ENCODE measurements around the gene SPATA17.
"Not testable (repeated sequence)": the region's sequence is repeated elsewhere in the genome, so short reads cannot be mapped to it uniquely, and the experiment has no call there.

SPATA17 gene, protein sequence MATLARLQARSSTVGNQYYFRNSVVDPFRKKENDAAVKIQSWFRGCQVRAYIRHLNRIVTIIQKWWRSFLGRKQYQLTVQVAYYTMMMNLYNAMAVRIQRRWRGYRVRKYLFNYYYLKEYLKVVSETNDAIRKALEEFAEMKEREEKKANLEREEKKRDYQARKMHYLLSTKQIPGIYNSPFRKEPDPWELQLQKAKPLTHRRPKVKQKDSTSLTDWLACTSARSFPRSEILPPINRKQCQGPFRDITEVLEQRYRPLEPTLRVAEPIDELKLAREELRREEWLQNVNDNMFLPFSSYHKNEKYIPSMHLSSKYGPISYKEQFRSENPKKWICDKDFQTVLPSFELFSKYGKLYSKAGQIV

DNA sequence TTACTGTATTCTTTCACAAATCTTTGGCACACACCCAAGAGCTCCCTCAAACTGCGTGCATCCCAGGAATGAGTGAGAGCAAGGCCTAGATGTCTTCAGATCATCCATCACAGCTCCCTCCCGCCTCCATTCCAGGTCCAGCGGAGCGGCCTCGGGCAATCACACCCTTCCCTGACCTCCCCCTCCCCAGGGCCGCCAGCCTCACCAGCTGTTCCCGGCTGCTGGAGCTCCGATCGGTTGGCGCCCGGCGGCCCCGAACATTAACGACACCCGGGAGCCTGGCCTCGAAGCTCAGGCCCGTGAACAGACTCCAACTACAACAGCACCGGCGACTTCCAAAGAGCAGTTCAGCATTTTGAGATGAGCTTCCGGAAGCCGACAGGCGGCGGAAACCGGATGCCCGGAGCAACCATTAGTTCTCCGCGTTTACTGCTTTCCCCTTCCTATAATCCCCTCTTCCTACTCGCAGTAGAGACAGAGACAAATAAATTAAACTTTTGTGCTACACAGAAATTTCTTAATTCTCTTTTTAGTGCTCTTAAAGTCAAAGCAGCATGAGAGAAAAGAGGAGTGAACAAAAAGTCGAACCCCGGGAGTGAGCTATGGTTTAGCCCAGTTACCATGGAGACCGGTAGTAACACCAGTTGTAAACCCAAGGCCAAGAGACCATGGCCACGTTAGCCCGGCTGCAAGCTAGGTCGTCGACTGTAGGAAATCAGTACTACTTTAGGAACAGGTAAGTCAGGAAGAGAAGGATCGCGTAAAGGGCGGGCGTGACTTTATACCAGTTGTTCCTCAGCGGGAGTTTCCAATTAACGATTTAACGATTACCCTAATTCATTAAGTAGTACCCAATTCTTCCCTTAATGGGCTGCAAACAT is at the start of gene SPATA17, which contains the start of gene GPATCH2:
Gene SPATA17, plus strand, starts transcription at position 634 of the 881 bp plus-strand sequence. Its CDS starts 35 bp downstream, at position 669.
Gene GPATCH2, minus strand, starts transcription at position 380 of the 881 bp plus-strand sequence. Its CDS starts 119 bp downstream, at position 261.
- peak; percentile 67 for DNase-seq

DNA sequence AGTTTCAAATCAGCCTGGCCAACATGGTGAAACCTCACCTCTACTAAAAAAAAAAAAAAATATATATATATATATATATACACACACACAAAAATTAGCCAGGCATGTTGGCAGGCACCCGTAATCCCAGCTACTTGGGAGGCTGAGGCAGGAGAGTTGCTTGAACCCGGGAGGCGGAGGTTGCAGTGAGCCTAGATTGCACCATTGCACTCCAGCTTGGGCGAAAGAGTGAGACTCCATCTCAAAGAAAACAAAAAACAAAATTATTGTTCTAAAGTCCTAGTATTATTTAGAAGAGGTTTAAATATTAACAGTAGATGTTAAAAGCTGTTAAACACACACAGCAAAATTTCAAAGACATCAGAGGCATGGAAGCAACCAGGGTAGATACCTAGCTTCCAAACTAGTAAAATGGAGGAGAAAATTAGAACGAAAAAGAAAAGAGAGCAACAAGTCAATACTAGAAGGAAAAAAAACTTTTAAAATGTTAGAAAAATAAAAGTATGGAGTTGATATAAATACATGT is 46.8 kb upstream of the SPATA17 start:
- not testable (repeated sequence) for DNase-seq

DNA sequence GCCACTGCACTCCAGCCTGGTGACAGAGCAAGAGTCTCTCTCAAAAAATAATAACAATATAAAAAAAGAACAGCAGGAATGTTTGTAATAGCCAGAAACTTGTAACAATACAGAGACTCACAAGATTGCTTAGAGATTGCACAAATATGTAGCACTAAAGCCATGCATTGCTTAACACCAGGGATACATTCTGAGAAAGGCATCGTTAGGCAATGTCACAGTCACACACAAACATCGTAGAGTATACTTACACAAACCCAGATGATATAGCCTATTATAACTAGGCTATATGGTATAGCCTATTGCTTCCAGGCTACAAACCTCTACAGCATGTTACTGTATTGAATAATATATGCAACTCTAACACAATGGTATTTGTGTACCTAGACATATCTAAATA is 45.6 kb upstream of the SPATA17 start:
- DNase-seq = no peak

DNA sequence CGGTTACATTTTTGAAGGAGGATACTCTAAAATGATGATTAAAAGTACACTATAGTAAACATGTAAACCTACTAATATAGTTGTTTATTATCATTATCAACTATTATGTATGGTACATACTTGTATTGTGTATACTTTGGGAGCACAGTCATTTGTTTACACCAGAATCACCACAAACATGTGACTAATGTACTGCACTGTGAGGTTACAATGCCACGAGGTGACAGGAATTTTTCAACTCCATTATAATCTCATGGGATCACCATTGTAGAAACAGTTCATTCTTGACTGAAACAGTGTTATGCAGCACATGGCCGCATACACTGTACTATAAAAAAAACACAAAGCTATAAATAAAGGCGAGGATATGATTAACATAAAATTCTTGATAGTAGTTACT is 44.6 kb upstream of the SPATA17 start:
- DNase-seq = no peak

DNA sequence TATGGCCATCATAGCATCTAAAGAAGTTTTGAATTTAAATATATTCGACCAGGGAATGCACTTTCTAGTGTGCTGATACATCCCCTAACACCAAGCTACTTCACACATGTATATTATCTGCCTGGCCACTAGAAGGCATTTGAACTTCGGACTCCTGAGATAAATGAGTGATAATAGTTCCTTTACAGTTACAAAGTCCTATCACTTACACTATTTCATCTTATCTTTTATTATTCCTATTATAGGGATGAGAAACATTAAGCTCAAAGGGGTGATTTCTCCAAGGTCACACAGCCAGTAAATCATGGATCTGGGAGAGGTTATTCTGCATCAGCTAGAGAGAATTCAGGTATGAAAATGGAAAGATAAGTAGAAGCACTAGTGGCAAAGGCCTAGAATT is 40.5 kb upstream of the SPATA17 start:
- no peak for DNase-seq

DNA sequence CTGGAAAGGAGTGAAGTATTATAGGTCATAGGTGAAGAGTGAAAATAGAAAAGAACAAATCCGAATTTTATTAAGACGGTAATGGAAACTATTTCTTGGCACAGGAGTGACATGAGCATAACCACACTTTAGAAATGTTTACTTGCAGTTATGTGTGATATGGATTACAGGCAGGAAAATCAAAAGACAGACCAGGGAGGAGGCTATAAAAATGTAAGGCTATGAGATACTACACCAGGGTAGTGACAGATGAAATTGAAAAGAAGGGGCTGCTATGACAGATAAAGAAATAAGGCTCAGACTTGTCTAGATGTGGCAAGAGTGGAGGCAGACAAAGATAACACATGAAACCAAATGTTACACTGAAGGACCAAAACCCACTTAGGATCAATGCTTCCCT is 32.0 kb upstream of the SPATA17 start:
- no peak for DNase-seq

DNA sequence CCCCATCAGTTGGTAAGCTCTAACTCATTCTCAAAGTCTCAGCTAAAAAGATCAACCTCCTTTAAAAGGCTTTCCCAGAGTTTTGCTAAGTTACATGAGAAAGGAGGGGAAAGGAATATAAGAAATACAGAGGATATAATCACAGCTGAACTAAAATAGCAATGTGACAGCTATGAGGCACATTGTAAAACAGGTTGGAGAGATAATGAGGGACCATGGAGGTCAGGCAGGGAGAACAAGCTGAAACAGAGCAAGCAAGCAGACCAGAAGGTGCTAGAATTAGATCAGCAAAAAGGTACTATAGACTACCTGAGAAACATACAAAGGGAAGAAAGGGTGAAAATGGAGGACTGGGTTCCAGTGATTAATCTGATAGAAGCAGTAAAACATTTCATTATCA is 28.8 kb upstream of the SPATA17 start:
- no peak for DNase-seq

DNA sequence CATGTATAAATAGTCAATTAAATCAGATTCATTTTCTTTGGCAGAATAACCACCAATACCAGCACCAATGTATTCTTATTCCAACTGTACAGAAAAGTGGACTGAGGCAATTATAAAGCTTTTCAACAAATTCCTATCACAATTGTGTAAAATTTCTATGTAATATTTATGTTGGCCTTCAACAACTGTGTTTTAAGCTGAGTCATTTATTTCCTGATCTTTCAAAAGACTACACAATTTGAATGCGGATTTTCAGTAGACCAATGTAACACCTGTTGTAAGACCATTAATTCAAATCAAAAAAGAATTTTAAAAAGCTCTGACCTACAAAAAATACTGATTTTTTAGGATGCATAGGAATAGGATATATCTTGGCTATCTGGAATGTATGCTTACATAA is 25.8 kb upstream of the SPATA17 start:
- DNase-seq = no peak

DNA sequence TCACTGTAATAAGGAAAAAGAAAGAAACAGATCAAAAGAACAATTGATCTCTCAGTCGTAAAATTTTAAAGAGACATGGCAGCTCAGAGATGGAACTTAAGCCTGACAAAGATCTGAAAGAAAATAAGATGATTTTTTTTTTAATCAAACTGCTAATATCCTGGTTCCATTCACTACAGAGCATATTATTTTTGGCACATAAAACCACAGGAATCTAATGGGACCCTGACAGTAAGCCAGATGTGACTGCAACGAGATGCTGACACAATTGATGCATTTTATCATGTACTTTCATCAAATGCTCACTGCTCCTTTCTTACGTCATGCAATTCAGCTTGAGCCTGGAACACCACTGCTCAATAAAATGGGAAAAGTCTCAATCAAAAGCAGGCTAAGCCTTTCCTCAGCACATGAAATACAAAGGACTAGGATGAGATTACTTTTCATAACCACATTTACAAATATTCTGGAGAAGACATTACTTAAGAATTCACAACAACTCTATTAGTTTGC is 16.9 kb upstream of the SPATA17 start:
- DNase-seq = no peak

DNA sequence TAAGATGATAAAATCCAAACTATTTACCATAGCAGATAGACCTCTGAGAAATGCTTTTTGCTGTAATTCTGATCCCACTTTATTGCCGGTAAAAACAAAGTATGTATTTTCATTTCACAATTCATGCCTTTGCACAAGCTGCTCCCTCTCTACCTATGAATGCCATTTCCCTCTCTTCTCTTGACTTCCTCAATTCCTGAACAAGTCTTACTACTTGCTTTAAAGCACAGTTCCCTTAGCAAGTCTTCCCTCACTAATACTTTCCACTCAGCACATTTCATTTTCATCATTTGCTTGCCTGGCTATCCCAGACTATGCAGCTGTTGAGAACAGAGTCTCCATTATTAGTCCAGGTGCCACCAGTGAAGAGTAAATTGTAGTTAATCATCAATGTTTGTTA is 14.0 kb upstream of the SPATA17 start:
- DNase-seq = no peak

DNA sequence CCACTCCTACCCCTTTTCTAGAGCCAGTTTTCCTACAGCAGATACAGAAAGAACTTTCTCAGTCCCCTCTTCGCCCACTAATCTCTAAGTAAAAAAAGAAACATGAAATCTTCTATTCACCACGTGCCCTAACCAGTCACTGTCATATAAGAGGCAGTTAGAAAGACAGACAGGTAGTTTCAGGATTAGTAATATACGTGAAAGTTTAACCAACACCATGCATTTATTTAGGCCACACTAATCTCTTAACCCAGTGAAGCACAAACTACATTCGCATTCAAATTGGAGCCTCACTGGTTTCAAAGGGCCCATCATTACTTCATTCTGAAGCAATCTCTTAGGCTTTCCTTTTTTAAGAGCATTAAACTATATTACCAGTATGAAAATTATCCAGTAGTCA is 10.3 kb upstream of the SPATA17 start:
- DNase-seq = no peak

DNA sequence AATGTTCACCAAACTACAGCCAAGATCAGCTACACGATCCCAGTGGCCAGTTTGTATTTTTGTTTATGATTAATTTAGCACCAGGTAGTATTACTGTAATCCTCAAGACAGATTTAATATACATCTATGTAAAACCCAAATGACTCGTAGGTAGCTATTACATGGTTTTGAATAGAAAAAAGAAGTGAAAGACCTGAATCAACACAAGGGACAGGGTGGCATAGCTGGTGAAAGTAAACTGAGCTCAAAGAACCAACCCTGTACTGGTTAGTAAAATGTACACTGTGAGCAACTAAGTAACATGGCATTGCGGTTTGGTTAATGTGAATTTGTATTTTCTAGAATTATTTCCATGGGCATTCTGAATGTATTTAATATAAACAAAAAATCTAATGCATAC is 9.1 kb upstream of the SPATA17 start:
- no peak for DNase-seq

DNA sequence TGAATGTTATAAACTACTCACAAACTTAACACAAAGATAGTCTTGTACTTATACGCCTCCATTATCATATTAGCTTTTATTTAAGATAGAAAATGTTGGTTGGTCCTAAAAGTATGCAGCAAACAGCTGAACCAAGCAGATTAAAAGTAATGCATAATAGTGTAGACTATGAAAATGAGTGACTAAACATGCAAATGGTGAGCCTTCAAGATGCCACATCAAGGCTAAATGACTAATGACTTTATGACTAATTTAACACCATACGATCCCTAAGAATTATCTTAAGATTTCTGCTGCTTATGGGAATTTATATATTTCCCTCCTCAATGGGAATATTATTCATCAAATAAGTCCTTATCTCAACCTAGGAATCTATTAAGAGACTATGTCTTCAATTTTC is 4.8 kb upstream of the SPATA17 start:
- DNase-seq = no peak

DNA sequence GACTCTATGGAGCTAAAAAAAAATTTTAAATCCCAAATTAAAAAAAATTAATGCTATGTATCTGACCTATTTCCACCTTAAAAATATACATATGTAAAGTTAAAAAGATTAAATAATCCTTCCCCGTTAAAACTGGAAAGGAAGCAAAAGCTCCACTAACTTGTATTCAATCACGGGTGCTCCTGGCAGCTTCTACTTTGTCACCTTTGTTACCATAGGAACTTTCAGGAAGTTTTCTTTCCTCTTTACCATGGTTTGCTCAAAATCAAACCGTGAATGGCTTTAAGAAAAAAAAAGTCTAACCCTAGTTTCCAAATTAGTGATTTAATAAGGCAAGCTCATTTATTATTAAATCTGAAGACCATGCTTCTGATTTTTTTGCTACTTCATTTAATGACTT is 3.7 kb upstream of the SPATA17 start:
- no peak for DNase-seq

DNA sequence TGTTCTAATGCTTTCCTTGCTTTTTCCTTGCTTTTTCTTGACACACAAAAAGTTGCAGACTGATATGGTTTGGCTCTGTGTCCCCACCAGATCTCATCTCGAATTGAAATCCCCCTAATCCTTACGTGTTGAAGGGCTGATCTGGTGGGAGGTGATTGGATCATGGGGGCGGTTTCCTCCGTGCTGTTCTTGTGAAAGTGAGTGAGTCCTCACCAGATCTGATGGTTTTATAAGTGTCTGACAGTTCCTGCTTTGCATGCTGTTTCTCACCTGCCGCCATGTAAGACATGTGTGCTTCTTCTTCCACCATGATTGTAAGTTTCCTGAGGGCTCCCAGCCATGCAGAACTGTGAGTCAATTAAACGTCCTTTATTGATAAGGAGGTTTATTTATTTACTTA is 11.3 kb downstream of the SPATA17 start:
- no peak for DNase-seq

DNA sequence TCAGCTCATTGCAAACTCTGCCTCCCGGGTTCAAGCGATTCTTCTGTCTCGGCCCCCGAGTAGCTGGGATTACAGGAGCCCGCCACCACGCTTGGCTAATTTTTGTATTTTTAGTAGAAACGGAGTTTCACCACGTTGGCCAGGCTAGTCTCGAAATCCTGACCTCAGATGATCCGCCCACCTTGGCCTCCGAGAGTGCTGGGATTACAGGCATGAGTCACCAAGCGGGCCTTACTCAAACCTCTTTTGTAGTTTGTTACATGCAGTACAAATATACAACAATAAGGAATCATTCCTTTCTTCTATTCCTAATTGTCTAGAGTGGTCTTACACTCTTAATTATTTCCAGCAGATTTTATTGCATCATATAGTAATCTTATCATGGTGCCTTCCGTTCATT is 16.6 kb downstream of the SPATA17 start:
- DNase-seq = no peak

DNA sequence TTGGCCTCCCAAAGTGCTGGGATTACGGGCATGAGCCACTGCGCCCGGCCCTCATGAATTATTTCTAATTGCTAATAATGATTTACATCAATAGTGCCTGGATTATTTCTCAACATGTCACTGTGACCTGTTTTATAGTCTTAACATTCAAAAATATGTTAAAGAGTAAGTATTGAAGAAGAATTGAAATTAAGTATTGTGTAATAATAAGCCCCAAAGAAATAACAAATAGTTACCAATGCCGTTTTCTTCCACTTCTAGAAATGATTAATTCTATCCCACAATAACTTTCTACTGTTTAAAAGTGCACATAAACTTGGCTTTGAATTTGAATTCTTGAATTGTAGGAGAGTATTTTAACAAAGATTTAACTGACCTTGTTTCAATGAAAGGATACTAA is 19.5 kb downstream of the SPATA17 start:
- DNase-seq = no peak

DNA sequence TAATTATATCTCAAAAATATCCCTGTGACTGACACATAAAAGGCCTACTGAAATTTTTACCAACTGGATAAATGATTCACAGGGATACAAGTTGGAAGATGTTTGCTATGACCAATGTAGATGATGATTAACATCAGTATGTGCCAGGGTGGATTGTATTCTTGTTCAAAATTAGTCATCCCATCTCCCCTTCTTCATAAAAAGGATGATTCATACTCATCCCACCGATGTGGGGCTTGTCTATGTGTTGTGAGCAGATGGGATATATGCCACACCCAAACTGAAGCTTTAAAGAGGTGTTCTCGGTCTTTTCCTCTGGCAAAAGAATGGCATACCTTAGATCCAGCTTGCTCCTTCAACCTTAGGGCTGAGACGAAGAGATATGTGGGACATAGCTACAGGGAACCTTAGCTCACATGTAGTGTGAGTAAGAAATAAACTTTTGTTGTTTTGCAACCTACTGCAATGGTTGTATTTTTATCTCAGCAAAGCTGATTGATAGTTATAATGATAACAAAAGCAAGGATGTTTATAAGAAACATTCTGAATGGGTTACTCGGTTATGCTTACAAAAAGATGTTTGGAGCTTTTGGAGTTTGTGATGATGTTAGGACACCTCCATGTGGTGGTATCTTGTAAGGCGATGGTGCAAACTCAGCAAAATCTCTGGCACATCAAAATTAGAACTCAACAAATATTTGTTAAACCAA is 29.4 kb downstream of the SPATA17 start:
- no peak for DNase-seq

DNA sequence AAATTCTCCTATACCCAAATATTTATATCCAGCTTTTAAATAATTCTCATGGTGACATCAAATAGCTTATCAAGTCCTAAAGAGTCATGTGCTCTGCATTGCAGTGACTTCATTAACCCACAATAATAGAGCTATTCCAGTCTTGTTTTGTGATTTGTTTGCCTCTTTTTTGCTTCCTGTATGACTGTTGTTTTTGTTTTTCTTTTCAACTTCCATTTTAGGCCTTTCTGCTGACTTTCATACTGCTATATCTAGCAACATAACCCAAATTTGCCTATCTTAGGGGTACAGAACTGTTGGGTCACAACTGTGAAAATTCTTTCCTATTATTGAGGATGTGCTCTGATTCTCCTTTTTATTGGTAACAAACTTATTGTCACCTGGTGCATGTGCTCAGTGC is 30.3 kb downstream of the SPATA17 start:
- DNase-seq = no peak

DNA sequence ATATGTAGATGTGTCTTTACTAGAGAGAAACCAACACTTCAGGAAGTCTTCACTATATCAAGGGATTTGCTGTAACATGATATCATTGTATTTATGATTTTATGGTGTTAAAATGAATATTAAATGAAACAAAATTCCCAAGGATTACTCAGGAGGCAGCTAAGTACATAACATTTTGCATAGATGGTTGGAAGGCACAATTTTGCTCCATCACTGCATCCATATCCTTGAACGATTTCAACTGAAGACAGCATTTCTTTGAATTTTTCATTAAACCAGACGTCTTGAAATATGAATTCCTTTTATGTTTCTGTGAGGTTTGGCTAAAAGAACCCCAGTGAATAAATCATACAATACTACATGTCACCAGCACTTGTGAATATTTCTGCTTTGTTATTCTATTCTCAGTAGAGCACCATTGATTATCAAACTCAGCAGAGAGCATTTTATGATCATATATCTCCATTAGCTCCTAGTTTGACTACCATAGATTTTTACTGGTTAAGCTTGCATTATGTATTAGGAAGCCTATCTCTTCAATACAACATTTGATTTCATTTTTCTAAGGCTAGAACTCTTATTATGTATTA is 37.3 kb downstream of the SPATA17 start:
- DNase-seq = no peak

DNA sequence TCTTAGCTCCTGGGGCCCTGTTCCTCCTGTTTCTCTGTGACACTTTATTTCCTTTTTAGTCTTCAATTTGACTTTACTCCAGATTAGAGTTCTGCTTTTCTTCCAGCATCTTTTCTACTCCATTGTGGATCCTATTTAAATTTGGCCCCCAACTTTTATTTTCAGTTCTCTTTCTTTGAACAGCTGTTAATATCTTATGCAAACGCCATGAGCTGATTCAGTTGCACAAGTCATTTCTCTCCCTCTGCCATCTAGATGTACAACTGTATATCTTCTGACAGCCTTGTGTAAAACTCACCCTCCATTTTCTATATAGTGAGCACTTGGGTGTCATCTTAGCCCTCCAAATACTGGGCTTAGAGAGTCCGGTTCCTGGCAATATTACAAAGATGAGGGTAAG is 42.2 kb downstream of the SPATA17 start:
- DNase-seq = no peak

DNA sequence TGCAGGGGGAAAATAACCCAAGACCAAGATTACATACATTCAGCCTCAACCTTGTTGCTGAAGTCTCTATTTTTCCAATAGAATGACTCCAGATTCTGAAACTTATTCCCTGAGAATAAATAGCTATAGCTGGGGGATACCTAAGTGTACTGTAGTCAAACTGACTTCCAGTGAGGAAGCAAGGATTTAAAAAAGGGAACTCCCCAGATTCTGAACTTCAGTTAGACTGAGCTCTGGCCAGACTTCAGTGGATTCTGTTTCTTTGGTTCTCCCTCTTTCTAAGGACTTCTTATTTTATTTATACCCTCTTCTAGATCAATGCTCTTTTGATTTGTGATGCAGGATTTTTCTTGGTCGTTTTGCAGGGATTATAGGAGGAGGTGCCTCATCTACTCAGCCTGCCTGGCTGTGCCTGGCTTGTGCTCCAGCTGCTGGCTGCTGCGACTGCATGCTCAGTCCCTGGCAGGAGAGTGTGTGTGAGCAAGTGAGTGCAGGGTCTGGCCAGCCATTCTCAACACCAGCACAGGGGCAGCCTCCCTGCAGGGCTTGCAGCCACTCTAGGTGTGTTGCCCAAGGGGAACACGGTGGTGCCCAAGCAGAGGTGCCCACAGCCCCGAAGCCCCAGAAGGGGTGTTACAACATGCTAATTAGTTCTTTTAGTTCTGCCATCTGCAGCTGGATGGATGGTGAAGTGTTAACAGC is 43.0 kb downstream of the SPATA17 start:
- no peak for DNase-seq

Data from activated effector memory CD4-positive, alpha-beta T cell treated with Interleukin-2 at 50 U/mL for 16 hours (primary cell).